ENCODE data around the gene RBM44.

The RBM44 gene

GRCh38 chr2:237889811-237890210 is 91.2 kb downstream of the RBM44 start:
- DNase-seq: no peak
